ENCODE results near the gene CDK5RAP1. TPM values are rescaled to one million over a fixed set of nuclear protein-coding genes. Genes with fewer than 3 reads are reported as not detected.
A peak's percentile ranks its signal among the peaks of the same experiment; 100 is the strongest.

Gene CDK5RAP1
- total and polyA plus RNA-seq, 9 of the 15 experiments (the other 6 are each of a cell fraction or from before 2014, with no cell fraction given), result 41.6 to 127 (median 58.3) TPM

- TF ChIP-seq CHD7 (IDR thresholded peaks at IDR 0.05; ENCODE audit: low read depth, low read length) (no peak), HDAC2 (IDR thresholded peaks at IDR 0.05) (0 out of 2 replicates have a peak, but pooled peaks have one; percentile 16), NRF1 (conservative IDR thresholded peaks at IDR 0.05 in 1 of 2, IDR thresholded peaks at IDR 0.05 in 1 of 2) (peak; percentile 60 to 61), SMAD1 (IDR thresholded peaks at IDR 0.05; ENCODE audit: low read depth, low read length, partially characterized antibody) (no peak), CC2D1A (IDR thresholded peaks at IDR 0.05) (no peak), HMG20A (CRISPR knock-in tag; conservative IDR thresholded peaks at IDR 0.05) (no peak), HDAC3 (IDR thresholded peaks at IDR 0.05; ENCODE audit: borderline replicate concordance, partially characterized antibody) (no peak), KLF13 (tag; IDR thresholded peaks at IDR 0.05; ENCODE audit: borderline replicate concordance, low read depth) (no peak), RBM17 (IDR thresholded peaks at IDR 0.05; ENCODE audit: borderline replicate concordance, low read depth, low read length) (no peak), RB1 (IDR thresholded peaks at IDR 0.05; ENCODE audit: low read depth) (no peak; the same call in 1 of the 2 replicates), TRIM28 (IDR thresholded peaks at IDR 0.05) (0 out of 2 replicates have a peak, but pooled peaks have one; percentile 37), POLR2B (IDR thresholded peaks at IDR 0.05; ENCODE audit: low read depth, partially characterized antibody) (no peak), EGR1 (conservative IDR thresholded peaks at IDR 0.05) (0 out of 2 replicates have a peak, but pooled peaks have one; percentile 9), L3MBTL2 (IDR thresholded peaks at IDR 0.05) (peak; percentile 20; the same call in 1 of the 2 replicates), RBBP5 (IDR thresholded peaks at IDR 0.05; ENCODE audit: borderline replicate concordance, insufficient read depth, low read length, poor library complexity, severe bottlenecking) (peak; percentile 65), SIN3A (IDR thresholded peaks at IDR 0.05; ENCODE audit: borderline replicate concordance in 2 of 2, control insufficient read depth in 1 of 2, low read depth in 2 of 2, low read length in 2 of 2) (0 out of 4 replicates have a peak, but pooled peaks have one; percentile 16 to 53), ZNF717 (CRISPR knock-in tag; IDR thresholded peaks at IDR 0.05) (no peak)
These were observed 42.4 kb upstream of the CDK5RAP1 start, which contains the start of gene SNTA1 (continued) for GRCh38 chr20:33443512-33444239.
